GM13977 (cell line): ENCODE results near the gene GULP1.

Source experiments
- DNase-seq: peaks from one replicate; pipeline ENCODE4 v3.0.0; 2012; ENCODE audit warnings: low spot score
- in situ Hi-C: fragments of 300-500 bp; cut with MboI; formaldehyde crosslinking; loops from one replicate; pipeline ENCODE4 v1.12.0; 2022; ENCODE audit warnings: low sequenced_read_pairs, low pct_unique_long_range_greater_than_20kb, mixed read lengths, inconsistent platforms; ENCODE audit not compliant: unreplicated experiment
- TF ChIP-seq, protein P1 (sequence below): IDR thresholded peaks from 2 replicates; pipeline ENCODE4 v1.5.1; 2012; ENCODE audit warnings: mild to moderate bottlenecking, control low read depth; ENCODE audit not compliant: insufficient read depth; ENCODE audit errors: extremely low read depth, missing control alignments

GULP1 gene

DNA sequence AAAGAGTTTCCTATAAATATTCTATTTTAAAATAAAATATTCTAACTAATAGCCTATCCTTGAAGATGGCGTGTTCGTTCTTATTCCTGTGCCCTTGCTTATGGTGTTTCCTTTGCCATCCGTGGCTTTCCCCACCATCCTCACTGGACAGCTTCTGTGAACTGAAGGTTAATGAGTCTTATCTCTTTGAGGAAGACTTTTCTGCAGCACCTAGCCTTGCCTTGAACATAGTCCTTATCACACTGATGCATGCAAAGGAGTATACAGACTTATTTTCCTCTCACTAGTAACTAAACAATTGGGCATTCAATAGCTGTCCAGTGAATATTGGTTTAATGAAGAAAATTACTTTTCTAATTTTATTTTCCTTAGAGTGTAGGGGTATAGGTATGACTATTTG lies 88.1 kb downstream of the GULP1 start:
- DNase-seq, result no peak
- in situ Hi-C loops, result no loop called here
- TF ChIP-seq, protein P1, sequence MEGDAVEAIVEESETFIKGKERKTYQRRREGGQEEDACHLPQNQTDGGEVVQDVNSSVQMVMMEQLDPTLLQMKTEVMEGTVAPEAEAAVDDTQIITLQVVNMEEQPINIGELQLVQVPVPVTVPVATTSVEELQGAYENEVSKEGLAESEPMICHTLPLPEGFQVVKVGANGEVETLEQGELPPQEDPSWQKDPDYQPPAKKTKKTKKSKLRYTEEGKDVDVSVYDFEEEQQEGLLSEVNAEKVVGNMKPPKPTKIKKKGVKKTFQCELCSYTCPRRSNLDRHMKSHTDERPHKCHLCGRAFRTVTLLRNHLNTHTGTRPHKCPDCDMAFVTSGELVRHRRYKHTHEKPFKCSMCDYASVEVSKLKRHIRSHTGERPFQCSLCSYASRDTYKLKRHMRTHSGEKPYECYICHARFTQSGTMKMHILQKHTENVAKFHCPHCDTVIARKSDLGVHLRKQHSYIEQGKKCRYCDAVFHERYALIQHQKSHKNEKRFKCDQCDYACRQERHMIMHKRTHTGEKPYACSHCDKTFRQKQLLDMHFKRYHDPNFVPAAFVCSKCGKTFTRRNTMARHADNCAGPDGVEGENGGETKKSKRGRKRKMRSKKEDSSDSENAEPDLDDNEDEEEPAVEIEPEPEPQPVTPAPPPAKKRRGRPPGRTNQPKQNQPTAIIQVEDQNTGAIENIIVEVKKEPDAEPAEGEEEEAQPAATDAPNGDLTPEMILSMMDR, result no peak

DNA sequence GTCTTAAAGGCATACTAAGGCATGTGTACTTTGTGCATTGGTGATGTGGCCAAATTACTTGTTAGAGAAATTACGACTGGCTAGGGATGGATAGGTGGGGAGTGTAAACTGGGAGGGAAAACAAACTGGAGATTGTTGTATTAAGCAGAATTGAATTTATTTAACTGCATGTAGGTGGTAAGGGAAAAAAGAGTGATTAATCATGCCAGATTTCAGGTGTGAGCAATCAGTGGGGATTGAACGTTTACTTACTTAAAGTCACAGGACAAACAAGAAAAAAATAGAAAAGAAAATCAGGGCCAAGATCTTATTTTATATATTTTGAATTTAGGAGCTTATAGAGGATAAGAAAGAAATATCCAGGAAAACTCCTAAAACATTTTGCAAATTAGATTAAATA lies 88.6 kb downstream of the GULP1 start:
- in situ Hi-C loops, result no loop called here
- DNase-seq, result no peak
- TF ChIP-seq, protein P1, result no peak

DNA sequence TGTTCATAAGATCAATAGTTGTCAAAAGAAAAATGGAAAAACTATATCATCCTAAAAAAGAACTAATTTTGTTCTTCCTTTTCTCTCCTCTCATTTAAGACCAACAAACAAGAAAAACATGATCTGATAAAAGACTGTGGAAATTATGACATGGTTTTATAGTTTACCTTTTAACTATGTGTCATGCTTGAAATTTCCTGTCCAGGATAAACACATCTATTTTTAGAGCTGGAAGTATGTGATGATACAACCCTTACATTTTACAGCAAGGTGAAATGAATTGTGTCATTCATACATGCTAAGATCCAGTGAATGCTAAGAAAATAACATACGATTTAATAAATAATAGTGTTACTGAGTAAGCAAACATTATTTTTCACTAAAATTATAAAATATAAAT lies 89.9 kb downstream of the GULP1 start:
- TF ChIP-seq, protein P1, result no peak
- no peak for DNase-seq
- in situ Hi-C loops, result no loop called here

DNA sequence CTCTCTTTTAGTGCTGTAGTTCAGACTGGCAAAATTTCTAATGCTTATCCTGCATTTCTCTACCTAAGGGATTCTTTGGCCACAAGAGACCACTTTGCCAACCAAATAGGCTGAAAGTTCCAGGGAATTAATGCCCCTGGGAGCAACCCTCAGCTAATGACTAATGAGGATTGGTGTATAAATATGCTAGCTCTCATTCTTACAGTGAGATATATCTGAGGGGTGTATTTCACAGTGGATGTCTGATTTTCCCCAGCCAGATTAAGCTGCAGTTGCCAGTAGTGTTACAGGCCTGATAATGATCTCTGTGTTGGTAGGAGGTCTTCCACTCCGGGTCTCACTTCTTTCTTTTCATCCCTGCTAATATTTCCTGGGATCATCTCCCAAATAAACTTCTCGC lies 90.4 kb downstream of the GULP1 start:
- in situ Hi-C loops, result no loop called here
- TF ChIP-seq, protein P1, result no peak
- no peak for DNase-seq

- in situ Hi-C loops, result no loop called here
- no peak for DNase-seq
- TF ChIP-seq, protein P1, result no peak
These were observed 91.5 kb downstream of the GULP1 start for GRCh38 chr2:188383158-188383557.

DNA sequence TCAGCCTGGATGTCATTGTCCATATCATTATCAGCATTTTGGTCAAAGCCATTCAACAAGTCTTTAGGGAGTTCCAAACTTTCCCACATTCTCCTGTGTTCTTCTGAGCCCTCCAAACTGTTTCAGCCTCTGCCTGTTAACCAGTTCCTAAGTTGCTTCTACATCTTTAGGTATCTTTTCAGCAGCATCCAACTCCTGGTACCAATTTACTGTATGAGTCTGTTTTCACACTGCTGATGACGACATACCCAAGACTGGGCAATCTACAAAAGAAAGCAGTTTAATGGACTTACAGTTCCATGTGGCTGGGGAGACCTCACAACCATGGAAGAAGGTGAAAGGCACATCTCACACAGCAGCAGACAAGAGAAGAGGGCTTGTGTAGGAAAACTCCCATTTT lies 94.2 kb downstream of the GULP1 start:
- DNase-seq, result no peak
- in situ Hi-C loops, result no loop called here

More for the DNA sequence above, 94.2 kb downstream of the GULP1 start:
- TF ChIP-seq, protein P1, result no peak
